ENCODE results near the gene CERS4. TPM values are rescaled to one million over a fixed set of nuclear protein-coding genes. Genes with fewer than 3 reads are reported as not detected.
A peak's percentile ranks its signal among the peaks of the same experiment; 100 is the strongest.
"Not testable (repeated sequence)": the region's sequence is repeated elsewhere in the genome, so short reads cannot be mapped to it uniquely, and the experiment has no call there.

Gene CERS4
- total RNA-seq, 1 donor from 2014 or later: 20.7 TPM

GRCh38 chr19:8264248-8264647, 55.1 kb downstream of the CERS4 start:
- DNase-seq (ENCODE audit: low spot score): peak; percentile 5

DNA sequence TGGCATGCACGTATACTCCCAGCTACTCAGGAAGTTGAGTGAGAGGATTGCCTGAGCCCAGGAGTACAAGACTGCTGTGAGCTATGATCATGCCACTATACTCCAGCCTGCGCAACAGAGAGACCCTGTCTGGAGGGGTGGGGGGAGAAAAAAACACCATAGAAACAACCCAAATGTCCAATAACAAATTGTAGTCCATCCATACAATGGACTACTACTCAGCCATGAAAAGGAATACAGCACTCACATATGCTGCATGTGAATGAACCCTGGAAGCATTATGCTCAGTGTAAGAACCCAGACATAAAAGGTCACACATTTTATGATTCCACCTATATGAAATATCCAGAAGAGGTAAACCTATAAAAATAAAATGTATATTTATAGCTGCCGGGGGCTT, 56.7 kb downstream of the CERS4 start:
- no peak for DNase-seq (ENCODE audit: low spot score)

DNA sequence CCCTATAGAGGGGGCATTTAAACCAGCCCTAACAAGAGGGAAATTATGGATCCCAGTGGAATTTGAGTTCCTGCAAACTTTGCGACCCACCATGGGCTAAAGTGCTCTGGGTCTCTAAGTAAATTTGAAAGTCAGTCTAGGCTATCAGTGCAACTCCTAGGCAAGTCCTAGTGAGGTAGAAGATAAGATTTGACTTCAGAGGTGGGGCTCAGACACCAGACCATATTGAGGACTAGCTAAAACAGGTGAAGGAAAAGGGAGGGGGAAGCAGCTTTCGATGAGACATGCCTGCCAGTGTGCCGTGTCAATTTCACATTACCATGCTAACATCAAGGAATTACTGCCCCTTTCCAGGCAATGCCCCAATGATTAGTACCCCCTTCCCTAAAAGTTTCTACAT, 60.6 kb downstream of the CERS4 start:
- DNase-seq (ENCODE audit: low spot score): peak; percentile 5

DNA sequence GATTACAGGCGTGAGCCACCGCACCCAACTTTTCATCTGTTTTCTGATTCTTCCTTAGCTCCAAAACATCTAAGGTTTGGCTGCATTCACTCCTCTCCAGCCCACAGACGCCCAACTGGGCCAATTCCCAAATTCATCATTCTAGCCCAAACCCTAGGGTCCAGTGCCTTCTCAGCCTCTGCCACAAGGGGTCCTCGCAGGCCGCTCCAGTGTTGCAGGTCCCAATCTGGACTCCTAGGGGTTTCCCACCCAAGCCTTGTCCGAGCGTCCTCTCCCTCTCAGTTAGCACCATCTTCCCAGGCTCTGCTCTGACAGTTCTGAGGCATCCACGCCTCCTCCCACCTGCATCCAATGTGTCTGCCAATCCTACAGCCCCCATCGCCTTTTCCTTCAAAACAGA, 67.3 kb downstream of the CERS4 start:
- not testable (repeated sequence) for DNase-seq (ENCODE audit: low spot score)

- not testable (repeated sequence) for DNase-seq (ENCODE audit: low spot score)
Measured at GRCh38 chr19:8291337-8291736, 82.2 kb downstream of the CERS4 start.

- peak; percentile 9 for DNase-seq (ENCODE audit: low spot score)
Measured at GRCh38 chr19:8302357-8302691, 93.2 kb downstream of the CERS4 start.

GRCh38 chr19:8302734-8303133, 93.6 kb downstream of the CERS4 start:
- DNase-seq (ENCODE audit: low spot score): peak; percentile 6

- peak; percentile 9 for DNase-seq (ENCODE audit: low spot score)
Measured at GRCh38 chr19:8304841-8305621, 95.9 kb downstream of the CERS4 start.

GRCh38 chr19:8305798-8306197, 96.6 kb downstream of the CERS4 start:
- peak; percentile 5 for DNase-seq (ENCODE audit: low spot score)

DNA sequence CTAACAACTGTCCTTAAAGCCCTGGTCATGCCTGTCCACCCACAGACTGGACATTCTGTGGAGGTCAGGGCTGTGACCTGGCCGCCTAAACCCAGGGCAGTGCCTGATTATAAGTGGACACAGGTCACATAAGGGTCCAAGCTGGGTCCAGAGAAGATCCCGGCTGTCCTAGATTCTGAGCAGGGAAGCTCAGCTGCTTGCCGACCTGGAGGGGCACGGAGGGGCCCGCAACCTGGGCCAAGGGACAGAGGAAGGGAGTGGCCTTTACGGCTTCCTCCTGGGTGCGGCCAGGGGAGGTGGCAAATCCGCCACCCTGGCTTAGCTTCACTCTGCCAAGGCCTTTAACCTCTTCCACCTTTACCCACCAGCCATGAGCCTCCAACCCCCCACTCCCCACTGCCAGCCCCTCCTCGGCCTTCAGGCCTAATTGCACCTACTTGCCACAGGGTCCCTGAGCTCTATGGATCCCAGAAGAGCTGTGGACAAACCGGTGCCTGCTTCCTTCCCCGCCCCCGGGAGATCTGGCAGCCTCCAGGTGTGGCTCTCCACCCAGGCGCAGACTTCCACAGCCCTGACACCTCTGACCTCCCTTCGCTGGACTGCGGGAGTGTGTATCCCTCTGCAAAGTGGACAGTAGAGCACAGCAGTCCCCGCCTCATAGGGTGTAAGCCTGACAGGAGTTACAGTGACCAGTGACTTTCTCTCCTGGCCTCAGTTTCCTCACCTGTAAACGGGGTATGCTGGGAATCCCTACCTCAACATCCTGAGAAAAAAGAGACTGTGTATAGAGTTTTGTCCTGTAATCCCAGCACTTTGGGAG, 97.3 kb downstream of the CERS4 start:
- peak; percentile 10 for DNase-seq (ENCODE audit: low spot score)

GRCh38 chr19:8307400-8307964, 98.3 kb downstream of the CERS4 start:
- DNase-seq (ENCODE audit: low spot score): peak; percentile 7

GRCh38 chr19:8307965-8308866, 99.0 kb downstream of the CERS4 start, which contains the start of gene CD320:
Gene CD320 (minus strand): TSS chr19:8308358. CDS start chr19:8308290, 68 bp downstream.
- peak; percentile 92 for DNase-seq (ENCODE audit: low spot score)

DNA sequence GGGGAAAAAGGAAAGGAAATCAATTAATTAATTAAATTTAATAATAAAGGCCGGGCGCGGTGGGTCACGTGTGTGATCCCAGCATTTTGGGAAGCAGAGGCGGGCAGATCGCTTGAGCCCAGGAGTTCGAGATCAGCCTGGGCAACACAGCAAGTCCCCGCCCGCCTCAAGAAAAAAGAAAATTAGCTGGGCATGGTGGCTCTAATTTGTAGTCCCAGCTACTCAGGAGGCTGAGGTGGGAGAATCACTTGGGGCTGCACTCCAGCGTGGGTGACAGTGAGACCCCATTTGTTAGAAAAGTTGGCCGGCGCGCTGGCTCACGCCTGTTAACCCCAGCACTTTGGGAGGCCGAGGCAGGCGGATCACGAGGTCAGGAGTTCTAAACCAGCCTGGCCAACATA, 99.7 kb downstream of the CERS4 start:
- DNase-seq (ENCODE audit: low spot score): no peak

- no peak for DNase-seq (ENCODE audit: low spot score)
Measured at GRCh38 chr19:8310342-8311055, 101.3 kb downstream of the CERS4 start.

- DNase-seq (ENCODE audit: low spot score): no peak
Measured at GRCh38 chr19:8311461-8312260, 102.5 kb downstream of the CERS4 start.

Other genes with a start within 250 kb of the CERS4 start
- 68.9 TPM for gene ELAVL1, start 203.7 kb upstream of the CERS4 start, total RNA-seq
- gene CCL25, start 156.6 kb upstream of the CERS4 start, total RNA-seq: not detected
- 0.09 TPM for gene FBN3, start 59.8 kb upstream of the CERS4 start, total RNA-seq
- 52.2 TPM for gene CD320, start 99.0 kb downstream of the CERS4 start, total RNA-seq
- gene NDUFA7, start 112.0 kb downstream of the CERS4 start, total RNA-seq: 45.2 TPM
- gene RPS28, start 112.1 kb downstream of the CERS4 start, total RNA-seq: 1,184 TPM
- 7.7 TPM for gene KANK3, start 133.9 kb downstream of the CERS4 start, total RNA-seq
- gene ANGPTL4, start 154.8 kb downstream of the CERS4 start, total RNA-seq: 5.3 TPM
- gene RAB11B, start 181.0 kb downstream of the CERS4 start, total RNA-seq: 170 TPM
- gene MARCHF2, start 203.9 kb downstream of the CERS4 start, total RNA-seq: 45.8 TPM
- 152 TPM for gene HNRNPM, start 235.6 kb downstream of the CERS4 start, total RNA-seq